C4-2B (cell line): ENCODE data around the gene SF3B6.
"Not testable (repeated sequence)": the region's sequence is repeated elsewhere in the genome, so short reads cannot be mapped to it uniquely, and the experiment has no call there.

Experiments
- H3K27ac ChIP-seq: fragments of 450-650 bp; 2 replicates; pipeline ENCODE4 v1.5.1; 2017
- ZFX ChIP-seq: fragments of 450-650 bp; IDR thresholded peaks from 2 replicates; pipeline ENCODE4 v1.6.1; 2017
- TF ChIP-seq, protein P1 (sequence below): fragments of 450-650 bp; conservative IDR thresholded peaks from 2 replicates; pipeline ENCODE4 v1.5.1; 2017; ENCODE audit warnings: mild to moderate bottlenecking

SF3B6 gene

DNA sequence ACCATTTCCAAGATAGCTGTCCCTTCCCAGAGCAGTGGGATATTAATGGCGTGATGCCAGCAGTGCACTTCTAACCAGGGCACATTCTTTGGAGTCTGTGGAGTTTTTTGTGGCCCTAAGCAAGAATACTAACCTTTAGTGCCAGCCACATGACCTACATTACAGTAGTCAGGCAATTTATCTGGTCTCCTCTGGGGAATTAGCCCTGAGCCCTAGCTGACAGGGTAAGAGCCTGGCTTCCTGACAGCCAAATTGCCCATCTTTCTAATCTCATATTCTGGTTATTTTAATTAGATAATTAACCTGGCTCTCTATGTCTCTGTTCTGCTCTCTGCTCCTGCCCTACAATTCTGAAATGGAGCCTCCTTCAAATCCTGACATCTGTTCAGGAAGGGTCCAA lies 41.8 kb upstream of the SF3B6 start:
- TF ChIP-seq, protein P1, sequence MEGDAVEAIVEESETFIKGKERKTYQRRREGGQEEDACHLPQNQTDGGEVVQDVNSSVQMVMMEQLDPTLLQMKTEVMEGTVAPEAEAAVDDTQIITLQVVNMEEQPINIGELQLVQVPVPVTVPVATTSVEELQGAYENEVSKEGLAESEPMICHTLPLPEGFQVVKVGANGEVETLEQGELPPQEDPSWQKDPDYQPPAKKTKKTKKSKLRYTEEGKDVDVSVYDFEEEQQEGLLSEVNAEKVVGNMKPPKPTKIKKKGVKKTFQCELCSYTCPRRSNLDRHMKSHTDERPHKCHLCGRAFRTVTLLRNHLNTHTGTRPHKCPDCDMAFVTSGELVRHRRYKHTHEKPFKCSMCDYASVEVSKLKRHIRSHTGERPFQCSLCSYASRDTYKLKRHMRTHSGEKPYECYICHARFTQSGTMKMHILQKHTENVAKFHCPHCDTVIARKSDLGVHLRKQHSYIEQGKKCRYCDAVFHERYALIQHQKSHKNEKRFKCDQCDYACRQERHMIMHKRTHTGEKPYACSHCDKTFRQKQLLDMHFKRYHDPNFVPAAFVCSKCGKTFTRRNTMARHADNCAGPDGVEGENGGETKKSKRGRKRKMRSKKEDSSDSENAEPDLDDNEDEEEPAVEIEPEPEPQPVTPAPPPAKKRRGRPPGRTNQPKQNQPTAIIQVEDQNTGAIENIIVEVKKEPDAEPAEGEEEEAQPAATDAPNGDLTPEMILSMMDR: no peak
- no peak for TF ChIP-seq ZFX
- no peak overlapping the region for H3K27ac ChIP-seq

DNA sequence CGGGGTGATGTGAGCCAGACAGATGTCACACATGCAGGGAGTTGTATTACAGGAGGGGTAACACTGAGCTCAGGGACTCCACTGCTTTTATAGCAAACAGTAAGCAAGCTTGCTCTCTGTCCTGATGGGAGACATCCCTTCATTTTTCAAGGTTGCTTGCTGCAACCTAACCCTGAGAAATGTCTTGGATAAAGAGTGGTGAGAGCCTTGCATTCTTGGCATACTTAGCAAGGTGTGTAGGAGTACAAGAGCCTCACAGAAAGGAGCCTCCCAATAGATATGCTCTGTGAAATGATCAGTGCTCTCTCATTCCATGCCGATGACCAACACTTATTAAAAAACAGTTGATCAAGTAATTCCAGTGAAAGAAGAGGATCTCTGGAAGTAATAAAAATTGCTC lies 38.9 kb upstream of the SF3B6 start:
- TF ChIP-seq, protein P1: no peak
- TF ChIP-seq ZFX: no peak
- no peak overlapping the region for H3K27ac ChIP-seq

DNA sequence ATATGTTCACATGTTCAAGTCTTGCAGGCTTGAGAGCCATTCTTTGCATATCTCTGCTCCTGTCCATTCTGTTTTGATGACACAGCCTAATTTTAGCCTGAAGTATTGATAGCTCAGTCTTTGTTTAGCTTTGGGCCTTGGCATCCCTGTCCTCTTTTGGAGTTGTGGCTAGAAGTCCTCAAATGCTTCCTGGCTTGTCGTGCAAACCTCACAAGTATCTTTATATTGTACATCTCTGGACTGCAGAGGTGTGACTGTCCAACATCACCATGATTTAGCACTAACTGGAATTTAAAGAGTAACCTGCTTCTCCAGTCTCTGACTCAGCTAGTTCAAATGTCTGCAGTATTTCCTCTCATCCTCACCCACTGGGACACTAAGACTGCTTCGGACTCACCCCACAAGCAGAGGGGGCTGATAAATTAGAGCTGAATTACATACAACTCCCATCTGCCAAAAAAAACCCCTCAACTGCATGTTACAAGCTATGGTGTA lies 35.3 kb upstream of the SF3B6 start:
- H3K27ac ChIP-seq: no peak overlapping the region

DNA sequence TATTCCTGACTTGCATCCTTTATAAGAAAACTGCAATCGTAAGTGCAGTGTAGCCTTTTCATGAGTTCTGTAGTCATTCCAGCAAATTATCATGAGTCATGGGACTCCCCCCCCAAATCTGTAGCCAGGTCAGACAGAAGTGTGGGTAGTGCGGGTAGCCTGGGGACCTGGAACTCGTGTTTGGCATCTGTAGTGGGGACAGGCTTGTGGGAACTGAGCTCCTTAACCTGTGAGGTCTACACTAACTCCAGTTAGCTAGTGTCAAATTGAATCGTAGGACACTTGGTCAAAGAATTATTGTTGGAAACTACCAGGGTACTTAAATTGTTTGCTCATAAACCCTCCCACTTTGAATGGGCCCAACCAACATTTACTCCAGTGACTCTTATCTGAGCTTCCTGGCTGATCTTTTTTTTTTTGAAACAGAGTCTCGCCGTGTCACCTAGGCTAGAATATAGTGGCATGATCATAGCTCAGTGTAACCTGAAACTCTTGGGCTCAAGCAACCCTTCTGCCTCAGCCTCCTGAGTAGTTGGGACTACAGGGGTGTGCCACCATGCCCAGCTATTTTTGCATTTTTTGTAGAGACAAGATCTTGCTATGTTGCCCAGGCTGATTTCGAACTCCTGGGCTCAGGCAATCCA lies 34.7 kb upstream of the SF3B6 start:
- TF ChIP-seq, protein P1: no peak
- H3K27ac ChIP-seq: no peak overlapping the region

More for the DNA sequence above, 35.3 kb upstream of the SF3B6 start:
- no peak for TF ChIP-seq ZFX
- TF ChIP-seq, protein P1: no peak

DNA sequence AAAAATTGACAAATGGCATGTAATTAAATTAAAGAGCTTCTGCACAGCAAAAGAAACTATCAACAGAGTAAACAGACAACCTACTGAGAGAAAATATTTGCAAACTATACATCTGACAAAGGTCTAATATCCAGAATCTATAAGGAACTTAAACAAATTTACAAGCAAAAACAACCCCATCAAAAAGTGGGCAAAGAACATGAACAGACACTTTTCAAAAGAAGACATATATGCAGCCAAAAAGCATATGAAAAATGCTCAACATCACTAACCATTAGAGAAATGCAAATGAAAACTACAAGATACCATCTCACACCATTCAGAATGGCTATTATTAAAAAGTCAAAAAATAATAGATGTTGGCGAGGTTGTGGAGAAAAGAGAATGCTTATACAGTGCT lies 33.3 kb upstream of the SF3B6 start:
- not testable (repeated sequence) for H3K27ac ChIP-seq

DNA sequence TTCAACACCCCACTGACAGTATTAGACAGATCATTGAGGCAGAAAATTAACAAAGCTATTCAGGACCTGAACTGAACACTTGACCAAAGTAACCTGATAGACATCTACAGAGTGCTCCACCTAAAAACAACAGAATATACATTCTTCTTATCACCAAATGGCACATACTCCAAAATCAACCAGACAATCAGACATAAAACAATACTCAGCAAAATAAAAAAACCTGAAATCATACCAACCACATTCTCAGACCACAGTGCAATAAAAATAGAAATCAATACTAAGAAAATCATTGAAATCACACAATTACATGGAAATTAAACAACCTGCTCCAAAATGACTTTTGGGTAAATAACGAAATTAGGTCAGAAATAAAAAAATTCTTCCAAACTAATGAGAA lies 31.2 kb upstream of the SF3B6 start:
- H3K27ac ChIP-seq: no peak overlapping the region
- TF ChIP-seq, protein P1: no peak
- no peak for TF ChIP-seq ZFX

DNA sequence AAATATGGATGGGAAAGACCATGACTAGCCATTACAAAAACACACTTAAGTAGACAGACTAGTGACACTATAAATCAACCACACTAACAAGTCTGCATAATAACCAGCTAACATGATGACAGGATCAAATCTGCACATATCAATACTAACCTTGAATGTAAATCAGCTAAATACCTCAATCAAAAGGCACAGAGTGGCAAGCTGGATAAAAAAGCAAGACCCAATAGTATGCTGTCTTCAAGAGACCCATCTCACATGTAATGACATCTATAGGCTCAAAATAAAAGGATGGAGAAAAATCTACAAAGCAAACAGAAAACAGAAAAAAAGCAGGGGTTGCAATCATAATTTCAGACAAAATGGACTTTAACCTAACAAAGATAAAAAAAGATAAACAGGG lies 30.7 kb upstream of the SF3B6 start:
- no peak overlapping the region for H3K27ac ChIP-seq
- no peak for TF ChIP-seq ZFX
- TF ChIP-seq, protein P1: no peak

DNA sequence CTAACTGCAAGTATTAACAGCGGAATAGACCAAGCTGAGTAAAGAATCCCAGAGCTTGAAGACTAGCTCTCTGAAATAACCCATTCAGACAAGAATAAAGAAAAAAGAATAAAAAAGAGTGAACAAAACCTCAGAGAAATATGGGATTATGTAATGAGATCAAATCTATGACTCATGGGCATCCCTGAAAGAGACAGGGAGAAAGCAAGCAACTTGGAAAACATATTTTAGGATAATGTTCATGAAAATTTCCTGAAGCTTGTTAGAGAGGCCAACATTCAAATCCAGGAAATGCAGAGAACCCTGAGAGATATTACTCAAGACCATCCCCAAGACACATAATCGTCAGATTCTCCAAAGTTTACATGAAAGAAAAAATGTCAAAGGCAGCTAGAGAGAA lies 29.7 kb upstream of the SF3B6 start:
- no peak overlapping the region for H3K27ac ChIP-seq

More for the DNA sequence above, 29.7 kb upstream of the SF3B6 start:
- TF ChIP-seq ZFX: no peak
- TF ChIP-seq, protein P1: no peak
